H54 (cell line): ENCODE measurements around the gene VASN.

Experiments used
- DNase-seq: peaks from one replicate; pipeline ENCODE4 v3.0.0; 2011; ENCODE audit warnings: low spot score, mixed read lengths; ENCODE audit not compliant: insufficient read length
- FAIRE-seq: peaks from 3 replicates; lab custom pipeline; 2011; peaks lifted over from hg19 to GRCh38; lab: Jason Lieb, UNC
- POLR2A ChIP-seq: IDR thresholded peaks from 2 replicates; pipeline ENCODE4 v1.6.1; 2011; ENCODE audit warnings: low read depth, mild to moderate bottlenecking, low read length

Gene VASN

GRCh38 chr16:4371357-4372000 lies at the start of gene VASN:
VASN (plus strand) TSS chr16:4371848; CDS start chr16:4380878, 9,030 bp downstream.
- TF ChIP-seq POLR2A = peak; percentile 99
- FAIRE-seq (no peak), DNase-seq (peak; percentile 83)

- FAIRE-seq = no peak
- no peak for DNase-seq
- no peak for TF ChIP-seq POLR2A
Measured at GRCh38 chr16:4322121-4323052, 49.3 kb upstream of the VASN start.

GRCh38 chr16:4323071-4323844 lies 48.4 kb upstream of the VASN start:
- DNase-seq (no peak), FAIRE-seq (no peak)
- no peak for TF ChIP-seq POLR2A

- DNase-seq (no peak), FAIRE-seq (no peak)
- TF ChIP-seq POLR2A = no peak
Measured at GRCh38 chr16:4323845-4324488, 47.7 kb upstream of the VASN start.

- TF ChIP-seq POLR2A = no peak
- DNase-seq (no peak), FAIRE-seq (no peak)
Measured at GRCh38 chr16:4324492-4325252, 47.0 kb upstream of the VASN start.

GRCh38 chr16:4325253-4325758 lies 46.3 kb upstream of the VASN start:
- TF ChIP-seq POLR2A = no peak
- FAIRE-seq = no peak
- DNase-seq = no peak

GRCh38 chr16:4327386-4328045 lies 44.1 kb upstream of the VASN start:
- DNase-seq (no peak), FAIRE-seq (no peak)
- no peak for TF ChIP-seq POLR2A

GRCh38 chr16:4328046-4328781 lies 43.4 kb upstream of the VASN start:
- FAIRE-seq = no peak
- no peak for DNase-seq
- no peak for TF ChIP-seq POLR2A

GRCh38 chr16:4328782-4329775 lies 42.6 kb upstream of the VASN start:
- FAIRE-seq = no peak

GRCh38 chr16:4330277-4330874 lies 41.3 kb upstream of the VASN start:
- peak; percentile 93 for DNase-seq
- TF ChIP-seq POLR2A = no peak
- no peak for FAIRE-seq

More at GRCh38 chr16:4328782-4329775, 42.6 kb upstream of the VASN start:
- no peak for DNase-seq
- no peak for TF ChIP-seq POLR2A
